Measurements from ENCODE around the gene GPC3. TPM values are rescaled to one million over a fixed set of nuclear protein-coding genes. Genes with fewer than 3 reads are reported as not detected.

Gene GPC3
- total RNA-seq, 1 experiment from 2014 or later, result 32.4 TPM

DNA sequence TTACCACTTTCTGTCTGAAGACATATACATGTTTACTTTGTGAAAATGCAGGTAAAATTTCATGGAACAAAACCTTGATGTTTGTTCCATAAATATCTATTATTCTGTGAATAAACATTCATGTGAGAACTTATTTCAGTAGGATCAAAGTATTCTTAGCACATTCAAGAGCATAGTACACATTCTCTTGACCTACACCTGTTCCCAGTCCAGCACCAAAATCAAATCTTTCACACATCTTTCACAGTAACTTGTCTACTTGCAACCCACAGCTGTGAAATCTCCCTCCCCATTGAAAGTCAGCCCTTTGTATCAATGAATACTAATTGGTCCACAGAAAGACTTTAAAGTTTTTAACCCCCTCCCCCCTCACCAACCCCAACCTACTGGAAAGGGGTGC lies 283.2 kb downstream of the GPC3 start:
- peaks cover 10% of the 10 kb centered on the region for H3K27me3 Mint-ChIP-seq (ENCODE audit: low read depth)
- H3K9me3 Mint-ChIP-seq, result no peaks in the 10 kb centered on the region
- DNase-seq (ENCODE audit: low spot score), result no peak
- H3K27ac Mint-ChIP-seq, result no peak overlapping the region
- ChIA-PET CTCF (no interaction called here), POLR2A (no interaction called here)
- no peak overlapping the region for H3K4me3 Mint-ChIP-seq
- H3K4me1 Mint-ChIP-seq, result peaks cover 32% of the 10 kb centered on the region
- no peaks in the 10 kb centered on the region for H3K36me3 Mint-ChIP-seq
- no peak for ATAC-seq
- TF ChIP-seq ZBTB21 (CRISPR knock-in tag; IDR thresholded peaks at IDR 0.05; ENCODE audit: borderline replicate concordance) (no peak), PRRX2 (CRISPR knock-in tag; IDR thresholded peaks at IDR 0.05) (no peak), ATF6 (CRISPR knock-in tag; IDR thresholded peaks at IDR 0.05) (no peak), TP53 (CRISPR knock-in tag; IDR thresholded peaks at IDR 0.05) (no peak), JAZF1 (CRISPR knock-in tag; IDR thresholded peaks at IDR 0.05) (no peak), ATF2 (CRISPR knock-in tag; IDR thresholded peaks at IDR 0.05; ENCODE audit: borderline replicate concordance, low read depth) (no peak)
- TF ChIP-seq, protein P1, sequence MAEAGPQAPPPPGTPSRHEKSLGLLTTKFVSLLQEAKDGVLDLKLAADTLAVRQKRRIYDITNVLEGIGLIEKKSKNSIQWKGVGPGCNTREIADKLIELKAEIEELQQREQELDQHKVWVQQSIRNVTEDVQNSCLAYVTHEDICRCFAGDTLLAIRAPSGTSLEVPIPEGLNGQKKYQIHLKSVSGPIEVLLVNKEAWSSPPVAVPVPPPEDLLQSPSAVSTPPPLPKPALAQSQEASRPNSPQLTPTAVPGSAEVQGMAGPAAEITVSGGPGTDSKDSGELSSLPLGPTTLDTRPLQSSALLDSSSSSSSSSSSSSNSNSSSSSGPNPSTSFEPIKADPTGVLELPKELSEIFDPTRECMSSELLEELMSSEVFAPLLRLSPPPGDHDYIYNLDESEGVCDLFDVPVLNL (CRISPR knock-in tag; IDR thresholded peaks at IDR 0.05; ENCODE audit: borderline replicate concordance, low read depth), result no peak

- Mint-ChIP-seq H3K36me3 (no peaks in the 10 kb centered on the region), H3K9me3 (no peaks in the 10 kb centered on the region; the same call in 1 of the 2 replicates), H3K4me1 (peaks cover 41% of the 10 kb centered on the region), H3K27ac (no peak overlapping the region), H3K4me3 (no peak overlapping the region), H3K27me3 (ENCODE audit: low read depth) (peaks cover 13% of the 10 kb centered on the region)
- ATAC-seq (no peak), DNase-seq (ENCODE audit: low spot score) (no peak)
- ChIA-PET CTCF (interaction anchor here (2.2 kb wide), 1 partner anchor 327 kb away, joined by 9 read pairs; no protein-coding TSS in a partner anchor), POLR2A (no interaction called here)
- TF ChIP-seq ZNF263 (CRISPR knock-in tag; IDR thresholded peaks at IDR 0.05; ENCODE audit: low read depth) (no peak), RELA (CRISPR knock-in tag; IDR thresholded peaks at IDR 0.05; ENCODE audit: borderline replicate concordance) (no peak), HMGA2 (CRISPR knock-in tag; IDR thresholded peaks at IDR 0.05) (no peak), ATF2 (CRISPR knock-in tag; IDR thresholded peaks at IDR 0.05; ENCODE audit: borderline replicate concordance, low read depth) (no peak), ZSCAN18 (CRISPR knock-in tag; IDR thresholded peaks at IDR 0.05) (no peak), ATF1 (CRISPR knock-in tag; IDR thresholded peaks at IDR 0.05) (no peak)
- TF ChIP-seq, protein P2, sequence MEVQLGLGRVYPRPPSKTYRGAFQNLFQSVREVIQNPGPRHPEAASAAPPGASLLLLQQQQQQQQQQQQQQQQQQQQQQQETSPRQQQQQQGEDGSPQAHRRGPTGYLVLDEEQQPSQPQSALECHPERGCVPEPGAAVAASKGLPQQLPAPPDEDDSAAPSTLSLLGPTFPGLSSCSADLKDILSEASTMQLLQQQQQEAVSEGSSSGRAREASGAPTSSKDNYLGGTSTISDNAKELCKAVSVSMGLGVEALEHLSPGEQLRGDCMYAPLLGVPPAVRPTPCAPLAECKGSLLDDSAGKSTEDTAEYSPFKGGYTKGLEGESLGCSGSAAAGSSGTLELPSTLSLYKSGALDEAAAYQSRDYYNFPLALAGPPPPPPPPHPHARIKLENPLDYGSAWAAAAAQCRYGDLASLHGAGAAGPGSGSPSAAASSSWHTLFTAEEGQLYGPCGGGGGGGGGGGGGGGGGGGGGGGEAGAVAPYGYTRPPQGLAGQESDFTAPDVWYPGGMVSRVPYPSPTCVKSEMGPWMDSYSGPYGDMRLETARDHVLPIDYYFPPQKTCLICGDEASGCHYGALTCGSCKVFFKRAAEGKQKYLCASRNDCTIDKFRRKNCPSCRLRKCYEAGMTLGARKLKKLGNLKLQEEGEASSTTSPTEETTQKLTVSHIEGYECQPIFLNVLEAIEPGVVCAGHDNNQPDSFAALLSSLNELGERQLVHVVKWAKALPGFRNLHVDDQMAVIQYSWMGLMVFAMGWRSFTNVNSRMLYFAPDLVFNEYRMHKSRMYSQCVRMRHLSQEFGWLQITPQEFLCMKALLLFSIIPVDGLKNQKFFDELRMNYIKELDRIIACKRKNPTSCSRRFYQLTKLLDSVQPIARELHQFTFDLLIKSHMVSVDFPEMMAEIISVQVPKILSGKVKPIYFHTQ (CRISPR knock-in tag; IDR thresholded peaks at IDR 0.05), result no peak
- TF ChIP-seq, protein P3, sequence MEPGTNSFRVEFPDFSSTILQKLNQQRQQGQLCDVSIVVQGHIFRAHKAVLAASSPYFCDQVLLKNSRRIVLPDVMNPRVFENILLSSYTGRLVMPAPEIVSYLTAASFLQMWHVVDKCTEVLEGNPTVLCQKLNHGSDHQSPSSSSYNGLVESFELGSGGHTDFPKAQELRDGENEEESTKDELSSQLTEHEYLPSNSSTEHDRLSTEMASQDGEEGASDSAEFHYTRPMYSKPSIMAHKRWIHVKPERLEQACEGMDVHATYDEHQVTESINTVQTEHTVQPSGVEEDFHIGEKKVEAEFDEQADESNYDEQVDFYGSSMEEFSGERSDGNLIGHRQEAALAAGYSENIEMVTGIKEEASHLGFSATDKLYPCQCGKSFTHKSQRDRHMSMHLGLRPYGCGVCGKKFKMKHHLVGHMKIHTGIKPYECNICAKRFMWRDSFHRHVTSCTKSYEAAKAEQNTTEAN (CRISPR knock-in tag; IDR thresholded peaks at IDR 0.05), result no peak
These were observed 286.2 kb downstream of the GPC3 start for GRCh38 chrX:133699023-133699728.
